Natural killer cell treated with Interleukin-12 subunit alpha and Interleukin-12 subunit beta and Interleukin-15 and Interleukin-18, amount 100 ng/mL, for 72 hours (primary cell): Measurements from ENCODE around the gene TFG. TPM values are rescaled to one million over a fixed set of nuclear protein-coding genes. Genes with fewer than 3 reads are reported as not detected.

ENCODE experiments used
- ATAC-seq, 2 donors: fragments of 150-1000 bp; cut with Tn5 transposase in 1 of 2; sonication (Bioruptor Pico), chemical (Tn5 transposase) in 1 of 2; 2 replicates each; pipeline ENCODE4 v1.10.0; 2021
- DNase-seq: peaks from one replicate; pipeline ENCODE4 v3.0.0; 2022; ENCODE audit warnings: low spot score
- H3K27ac Mint-ChIP-seq, 2 donors: 1 replicate in 1 of 2; 2 replicates in 1 of 2; pipeline ENCODE4 v1.8.0; 2022; ENCODE audit warnings: mixed read lengths in 2 of 2, mild to moderate bottlenecking in 1 of 2, moderate library complexity in 1 of 2
- H3K27me3 Mint-ChIP-seq, 2 donors: 1 replicate in 1 of 2; 2 replicates in 1 of 2; pipeline ENCODE4 v1.8.0; 2022; ENCODE audit warnings: mixed read lengths in 2 of 2
- H3K36me3 Mint-ChIP-seq: one replicate; pipeline ENCODE4 v1.8.0; 2022; ENCODE audit warnings: mixed read lengths
- H3K4me1 Mint-ChIP-seq, 2 donors: 1 replicate in 1 of 2; 2 replicates in 1 of 2; pipeline ENCODE4 v1.8.0; 2022; ENCODE audit warnings: low read depth in 2 of 2, mixed read lengths in 2 of 2, mild to moderate bottlenecking in 1 of 2
- H3K4me3 Mint-ChIP-seq: one replicate; pipeline ENCODE4 v1.8.0; 2022; ENCODE audit warnings: mixed read lengths
- H3K9me3 Mint-ChIP-seq: 2 replicates; pipeline ENCODE4 v1.8.0; 2022; ENCODE audit warnings: mixed read lengths
- total RNA-seq, 2 donors: library from RNA; stranded (reverse); gene quantifications; one replicate each; pipeline ENCODE4 v1.2.3, GENCODE V29; 2022

The TFG gene
- total RNA-seq, 2 donors from 2014 or later: 45.8 to 56.2 TPM

DNA sequence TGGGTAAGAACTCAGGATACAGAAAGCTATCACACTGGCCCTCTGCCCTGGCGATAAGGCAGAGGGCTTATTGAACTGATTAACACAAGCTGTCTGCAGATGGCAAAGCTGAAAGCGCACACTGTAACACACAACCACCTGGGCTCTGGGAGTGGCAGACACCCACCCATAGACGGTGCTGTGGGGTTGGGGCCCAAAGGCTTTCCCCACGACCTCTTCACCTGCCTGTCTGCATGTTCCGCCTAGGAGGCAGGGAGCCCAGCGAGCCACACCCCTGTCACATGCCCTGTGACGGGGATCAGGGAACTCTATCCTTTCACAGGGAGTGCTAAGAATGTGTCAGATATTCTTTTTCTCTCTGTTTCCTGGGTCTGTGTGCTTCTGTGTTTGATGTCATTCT is 12.1 kb upstream of the TFG start:
- ATAC-seq (peak in 1 of 2 donors; percentile 24), DNase-seq (no peak)
- Mint-ChIP-seq H3K4me1 (no peaks in the 10 kb centered on the region), H3K27me3 (peaks cover 45 to 90% of the 10 kb centered on the region in 2 donors), H3K36me3 (no peaks in the 10 kb centered on the region), H3K9me3 (no peaks in the 10 kb centered on the region), H3K27ac (no peak overlapping the region), H3K4me3 (no peak overlapping the region)

GRCh38 chr3:100697723-100698285 is 11.5 kb upstream of the TFG start:
- Mint-ChIP-seq H3K27ac (no peak overlapping the region), H3K4me3 (no peak overlapping the region), H3K36me3 (no peaks in the 10 kb centered on the region), H3K9me3 (no peaks in the 10 kb centered on the region), H3K4me1 (no peaks in the 10 kb centered on the region), H3K27me3 (peaks cover 46 to 89% of the 10 kb centered on the region in 2 donors)
- no peak for DNase-seq
- ATAC-seq: no peak

DNA sequence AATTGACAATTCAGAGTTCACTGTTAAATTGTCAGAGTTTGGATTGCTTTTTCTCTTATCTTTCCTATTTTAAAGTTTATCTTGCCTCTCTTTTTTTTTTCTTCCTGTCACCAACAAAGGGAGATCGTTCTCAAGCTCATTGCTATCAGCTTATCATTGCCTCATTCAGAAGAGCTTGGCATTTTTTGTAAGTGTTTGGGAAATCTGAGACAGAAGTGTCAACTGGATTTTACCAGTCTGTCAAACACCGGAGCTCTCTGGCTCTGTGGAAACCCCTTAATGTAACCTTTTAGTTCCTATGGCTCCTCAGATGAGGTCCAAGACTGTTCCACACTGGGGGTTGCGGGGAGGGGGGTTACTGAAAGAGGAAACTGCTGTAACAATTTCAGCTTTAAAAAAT is 10.6 kb upstream of the TFG start:
- Mint-ChIP-seq H3K36me3 (no peaks in the 10 kb centered on the region), H3K4me3 (no peak overlapping the region), H3K4me1 (no peaks in the 10 kb centered on the region), H3K9me3 (no peaks in the 10 kb centered on the region), H3K27me3 (peaks cover 47 to 87% of the 10 kb centered on the region in 2 donors), H3K27ac (no peak overlapping the region)
- no peak for DNase-seq
- ATAC-seq: no peak

DNA sequence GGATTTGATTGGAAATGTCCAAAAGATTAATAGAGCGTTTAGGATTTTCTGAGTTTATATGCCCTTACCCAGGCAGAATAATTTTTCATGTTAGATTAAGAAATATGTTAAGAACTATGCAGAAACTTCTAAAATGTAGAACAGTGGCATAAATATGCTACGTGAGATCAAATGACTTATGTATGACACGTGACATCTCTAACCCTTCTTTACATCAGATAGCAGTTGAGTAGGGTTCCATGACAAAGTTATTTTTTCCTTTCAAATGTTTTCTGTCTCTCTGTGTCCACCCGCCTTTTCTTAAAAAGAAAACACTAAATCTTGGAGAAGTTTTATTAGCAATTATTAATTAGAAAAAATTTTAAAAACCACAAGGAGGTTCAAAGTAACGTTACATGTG is 8.6 kb upstream of the TFG start:
- peaks cover 45 to 75% of the 10 kb centered on the region in 2 donors for H3K27me3 Mint-ChIP-seq
- ATAC-seq (no peak), DNase-seq (no peak)
- no peaks in the 10 kb centered on the region for H3K4me1 Mint-ChIP-seq
- H3K27ac Mint-ChIP-seq: no peak overlapping the region
- H3K4me3 Mint-ChIP-seq: no peak overlapping the region
- no peaks in the 10 kb centered on the region for H3K9me3 Mint-ChIP-seq
- H3K36me3 Mint-ChIP-seq: no peaks in the 10 kb centered on the region

GRCh38 chr3:100702082-100702979 is 7.0 kb upstream of the TFG start:
- Mint-ChIP-seq H3K4me3 (no peak overlapping the region), H3K9me3 (no peaks in the 10 kb centered on the region), H3K27ac (no peak overlapping the region), H3K36me3 (no peaks in the 10 kb centered on the region), H3K27me3 (peaks cover 38 to 72% of the 10 kb centered on the region in 2 donors), H3K4me1 (no peaks in the 10 kb centered on the region)
- DNase-seq: no peak
- no peak for ATAC-seq

GRCh38 chr3:100702980-100703345 is 6.3 kb upstream of the TFG start:
- Mint-ChIP-seq H3K27ac (no peak overlapping the region), H3K36me3 (no peaks in the 10 kb centered on the region), H3K9me3 (no peaks in the 10 kb centered on the region), H3K4me3 (no peak overlapping the region), H3K27me3 (peaks cover 33 to 65% of the 10 kb centered on the region in 2 donors), H3K4me1 (no peaks in the 10 kb centered on the region)
- DNase-seq (no peak), ATAC-seq (no peak)

DNA sequence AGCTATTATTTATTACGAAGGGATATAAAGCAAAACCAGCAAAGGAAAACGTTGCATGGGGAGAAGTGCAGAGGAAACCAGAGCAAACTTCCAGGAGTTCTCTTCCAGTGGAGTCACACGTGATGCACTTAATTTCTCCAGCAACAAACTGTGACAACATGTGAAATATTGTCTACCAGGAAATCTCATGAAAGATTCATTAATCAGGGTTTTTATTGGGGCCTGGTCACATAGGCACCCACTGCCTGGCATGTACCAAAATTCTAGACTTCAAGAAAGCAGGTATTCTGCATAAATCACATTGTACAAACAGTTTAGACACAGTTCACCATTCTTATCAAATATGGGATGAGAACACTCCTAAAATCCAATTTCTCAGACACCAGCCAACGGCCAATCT is 5.4 kb upstream of the TFG start:
- Mint-ChIP-seq H3K4me1 (peaks cover 5 to 6% of the 10 kb centered on the region in 2 donors), H3K36me3 (peaks cover 6% of the 10 kb centered on the region), H3K9me3 (peaks cover 3% of the 10 kb centered on the region), H3K27me3 (peaks cover 27 to 56% of the 10 kb centered on the region in 2 donors), H3K4me3 (no peak overlapping the region), H3K27ac (no peak overlapping the region)
- DNase-seq: no peak
- ATAC-seq: no peak

- H3K4me3 Mint-ChIP-seq: no peak overlapping the region
- H3K27ac Mint-ChIP-seq: no peak overlapping the region
- no peak for ATAC-seq
These were observed 2.9 kb upstream of the TFG start for GRCh38 chr3:100706365-100706764.

DNA sequence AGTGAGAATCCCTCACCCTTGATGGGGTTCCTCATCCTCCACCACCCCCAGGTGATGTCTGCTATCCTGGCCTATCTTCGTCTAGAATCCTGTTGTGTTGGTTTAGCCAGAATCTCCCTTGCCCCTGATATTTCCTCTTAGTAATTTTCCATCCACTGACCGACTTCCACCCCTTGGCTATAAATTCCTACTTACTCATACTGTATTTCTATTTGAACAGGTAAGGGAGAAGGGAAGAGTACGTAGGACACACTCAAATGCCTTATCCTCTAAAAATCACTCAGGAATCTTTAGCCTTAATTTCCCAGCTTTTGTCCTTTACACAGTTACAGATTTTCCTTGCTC is 678 bp upstream of the TFG start:
- DNase-seq (no peak), ATAC-seq (no peak)
- Mint-ChIP-seq H3K4me1 (peaks cover 30 to 41% of the 10 kb centered on the region in 2 donors), H3K9me3 (peaks cover 8% of the 10 kb centered on the region), H3K27me3 (peaks cover 12 to 18% of the 10 kb centered on the region in 2 donors), H3K36me3 (peaks cover 28% of the 10 kb centered on the region), H3K4me3 (peak overlapping the region; percentile 96), H3K27ac (peak overlapping the region; percentile 97 to 99)

More at GRCh38 chr3:100706365-100706764, 2.9 kb upstream of the TFG start:
- Mint-ChIP-seq H3K9me3 (peaks cover 8% of the 10 kb centered on the region), H3K36me3 (peaks cover 17% of the 10 kb centered on the region), H3K27me3 (peaks cover 20 to 31% of the 10 kb centered on the region in 2 donors), H3K4me1 (peaks cover 16 to 19% of the 10 kb centered on the region in 2 donors)
- DNase-seq: no peak

- H3K9me3 Mint-ChIP-seq: peaks cover 8% of the 10 kb centered on the region
- H3K27me3 Mint-ChIP-seq: peaks cover 11 to 15% of the 10 kb centered on the region in 2 donors
- ATAC-seq (peak in 1 of 2 donors; percentile 0), DNase-seq (no peak)
- H3K4me3 Mint-ChIP-seq: peak overlapping the region; percentile 96
- peak overlapping the region; percentile 97 to 99 for H3K27ac Mint-ChIP-seq
- H3K4me1 Mint-ChIP-seq: peaks cover 32 to 44% of the 10 kb centered on the region in 2 donors
- peaks cover 34% of the 10 kb centered on the region for H3K36me3 Mint-ChIP-seq
These were observed 557 bp downstream of the TFG start for GRCh38 chr3:100709842-100710260.

DNA sequence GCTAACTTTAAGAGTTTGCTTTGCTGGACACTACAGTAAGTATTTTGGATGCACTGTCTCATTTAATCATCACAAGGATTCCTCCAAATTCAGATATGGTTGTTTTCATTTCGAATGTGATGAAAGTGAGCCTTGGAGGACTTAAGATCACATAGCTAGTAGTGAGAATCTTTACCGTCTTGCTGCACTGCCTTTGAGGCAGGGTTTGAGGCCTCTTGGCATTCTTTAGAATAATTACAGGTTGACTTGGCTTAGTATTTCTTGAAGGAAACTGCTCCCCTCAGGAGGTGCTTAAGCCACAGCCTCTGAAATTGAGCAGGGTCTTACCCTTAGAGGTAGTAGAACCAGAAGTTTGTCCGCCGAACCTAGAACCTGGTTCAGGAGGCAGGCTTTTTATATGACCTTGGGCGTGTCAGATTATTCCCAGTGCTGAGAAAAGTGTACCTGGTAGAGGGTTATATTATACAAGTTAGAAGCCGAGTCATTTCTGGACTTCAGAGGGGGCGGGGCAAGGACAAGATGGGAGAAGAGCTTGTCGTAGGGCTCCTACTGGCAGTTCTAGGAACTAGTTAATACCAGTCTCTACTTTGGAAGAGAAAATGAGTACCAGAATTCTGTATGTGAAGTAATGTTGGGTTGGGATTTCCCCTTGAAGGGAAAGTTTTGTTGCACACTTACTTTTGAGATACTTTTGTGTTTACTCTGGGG is 1.1 kb downstream of the TFG start:
- Mint-ChIP-seq H3K36me3 (peaks cover 39% of the 10 kb centered on the region), H3K27ac (peak overlapping the region; percentile 97 to 99), H3K4me3 (peak overlapping the region; percentile 96), H3K27me3 (peaks cover 8 to 11% of the 10 kb centered on the region in 2 donors), H3K9me3 (peaks cover 8% of the 10 kb centered on the region), H3K4me1 (peaks cover 37 to 50% of the 10 kb centered on the region in 2 donors)
- DNase-seq (peak; percentile 72), ATAC-seq (peak in 1 of 2 donors; percentile 37)

DNA sequence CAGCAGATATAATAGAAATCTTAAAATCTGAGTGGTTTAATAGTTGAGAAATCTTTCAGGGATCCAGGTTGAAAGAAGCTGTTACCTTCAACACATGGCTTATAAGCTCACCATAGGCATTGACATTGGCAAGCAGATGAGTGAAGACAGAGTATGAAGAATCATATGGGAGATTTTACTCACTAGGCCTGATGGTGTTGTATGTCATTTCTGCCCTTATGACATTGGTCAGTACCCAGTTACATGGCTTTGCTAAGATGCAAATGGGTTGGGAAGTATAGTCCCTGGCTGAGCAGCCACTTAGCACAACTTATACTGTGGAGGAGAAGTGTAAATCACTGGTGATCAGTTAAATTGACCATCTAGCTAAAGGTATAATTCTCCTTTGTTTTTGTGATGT is 5.9 kb downstream of the TFG start:
- Mint-ChIP-seq H3K27me3 (no peaks in the 10 kb centered on the region), H3K9me3 (peaks cover 3% of the 10 kb centered on the region), H3K4me3 (no peak overlapping the region), H3K36me3 (peaks cover 48% of the 10 kb centered on the region), H3K27ac (no peak overlapping the region), H3K4me1 (peaks cover 45 to 58% of the 10 kb centered on the region in 2 donors)
- ATAC-seq (no peak), DNase-seq (no peak)

GRCh38 chr3:100717063-100717462 is 7.8 kb downstream of the TFG start:
- no peak for ATAC-seq

More at GRCh38 chr3:100717063-100717462, 7.8 kb downstream of the TFG start:
- H3K9me3 Mint-ChIP-seq: no peaks in the 10 kb centered on the region
- peaks cover 34 to 43% of the 10 kb centered on the region in 2 donors for H3K4me1 Mint-ChIP-seq
- H3K36me3 Mint-ChIP-seq: peaks cover 47% of the 10 kb centered on the region
- H3K4me3 Mint-ChIP-seq: no peak overlapping the region
- DNase-seq: no peak
- peak overlapping the region in 1 of 2 donors; percentile 7 for H3K27ac Mint-ChIP-seq
- no peaks in the 10 kb centered on the region for H3K27me3 Mint-ChIP-seq
